ENCODE results near the gene SLC12A7. TPM values are rescaled to one million over a fixed set of nuclear protein-coding genes. Genes with fewer than 3 reads are reported as not detected.
A peak's percentile ranks its signal among the peaks of the same experiment; 100 is the strongest.

SLC12A7 gene
- total RNA-seq, 1 experiment from 2014 or later: 30.8 TPM

GRCh38 chr5:1003296-1003937, 108.4 kb downstream of the SLC12A7 start:
- H2AK5ac ChIP-seq (ENCODE audit: insufficient read length, low read length): no peak overlapping the region
- Mint-ChIP-seq H3K36me3 (ENCODE audit: insufficient read depth in 1 of 3, low read depth in 3 of 3) (no peaks in the 10 kb centered on the region; a peak in 1 of 7 replicates), H3K4me1 (peaks cover 11 to 15% of the 10 kb centered on the region in 2 experiments), H3K9me3 (no peaks in the 10 kb centered on the region), H3K27ac (no peak overlapping the region), H3K4me3 (peak overlapping the region; percentile 34 to 42; a peak in 4 of 5 replicates), H3K27me3 (ENCODE audit: low read depth) (peaks cover 70% of the 10 kb centered on the region)
- DNase-seq: no peak
- no peak overlapping the region for H2BK15ac ChIP-seq (ENCODE audit: low read depth, low read length)
- no peak overlapping the region for H2AFZ ChIP-seq (ENCODE audit: low read length)
- no peak overlapping the region for H3K14ac ChIP-seq (ENCODE audit: insufficient read depth, low read length)
- no peaks in the 10 kb centered on the region for H3K79me2 ChIP-seq (ENCODE audit: insufficient read depth, low read length)
- H3K18ac ChIP-seq (ENCODE audit: insufficient read length, low read depth, low read length): no peak overlapping the region
- H3K4me1 ChIP-seq (ENCODE audit: insufficient read depth, low read length): no peaks in the 10 kb centered on the region
- H2BK12ac ChIP-seq (ENCODE audit: insufficient read length, low read depth, low read length): no peak overlapping the region
- no peaks in the 10 kb centered on the region for H3K9me3 ChIP-seq (ENCODE audit: control insufficient read depth, low read depth, low read length)
- peaks cover 10% of the 10 kb centered on the region for H3K23me2 ChIP-seq (ENCODE audit: insufficient read length, low read depth, low read length, poor library complexity, severe bottlenecking)
- no CpG with 5 or more reads among the region's 21 CpGs for WGBS (ENCODE audit: extremely low coverage, insufficient read length, low lambda C conversion rate)
- no peak overlapping the region for H3K4me2 ChIP-seq (ENCODE audit: insufficient read depth, insufficient read length, low read length)
- H3K27me3 ChIP-seq (ENCODE audit: insufficient read depth, low read length): peaks cover 15% of the 10 kb centered on the region; the same call in 1 of the 2 replicates
- no peak overlapping the region for H3K56ac ChIP-seq (ENCODE audit: insufficient read length, low read depth, low read length)
- H3K9ac ChIP-seq (ENCODE audit: extremely low read depth, insufficient read length, low read length): no peak overlapping the region
- H3K4ac ChIP-seq (ENCODE audit: low read depth, low read length): no peak overlapping the region
- no peak overlapping the region for H2BK120ac ChIP-seq (ENCODE audit: low read depth, low read length, poor library complexity, severe bottlenecking)
- TF ChIP-seq CTCF (conservative IDR thresholded peaks at IDR 0.05): no peak
- no peak overlapping the region for H4K91ac ChIP-seq (ENCODE audit: insufficient read length, low read depth, low read length)
- no peaks in the 10 kb centered on the region for H3K79me1 ChIP-seq (ENCODE audit: insufficient read depth, low read depth, low read length, poor library complexity, severe bottlenecking)
- no peaks in the 10 kb centered on the region for H4K20me1 ChIP-seq (ENCODE audit: control insufficient read depth, insufficient read depth, insufficient read length)
- H4K5ac ChIP-seq (ENCODE audit: insufficient read length, low read depth, low read length): no peak overlapping the region
- no peak overlapping the region for H4K8ac ChIP-seq (replicated peaks; ENCODE audit: insufficient read length, low read depth, low read length)
- no peak overlapping the region for H3K27ac ChIP-seq (ENCODE audit: insufficient read length, low read depth, low read length)
- no peak overlapping the region for H3K23ac ChIP-seq (ENCODE audit: insufficient read length, low read depth, low read length)
- H3T11ph ChIP-seq (ENCODE audit: low read length): no peak overlapping the region
- H2BK20ac ChIP-seq (ENCODE audit: low read depth, low read length, poor library complexity, severe bottlenecking): no peak overlapping the region
- no peak overlapping the region for H2BK5ac ChIP-seq (ENCODE audit: insufficient read length, low read length)

Measured in H9 (cell line).